ENCODE data around the gene HCST. TPM values are rescaled to one million over a fixed set of nuclear protein-coding genes. Genes with fewer than 3 reads are reported as not detected.

HCST gene
- total and polyA plus RNA-seq, 4 experiments from 2014 or later = 66.2 to 684 (median 321) TPM

GRCh38 chr19:35896643-35897040 lies 5.7 kb upstream of the HCST start:
- no peaks in the 10 kb centered on the region for H3K27me3 Mint-ChIP-seq
- no peak for DNase-seq
- peaks cover 44% of the 10 kb centered on the region for H3K4me1 ChIP-seq (ENCODE audit: insufficient read depth, low read length)
- H3K9me3 ChIP-seq (ENCODE audit: control insufficient read depth in 1 of 2, low read length in 2 of 2) = no peaks in the 10 kb centered on the region
- H3K27ac Mint-ChIP-seq = peak overlapping the region in 2 of 7 donors; percentile 92 to 98
- H3K4me1 Mint-ChIP-seq = peaks cover 11 to 48% (median 26%) of the 10 kb centered on the region in 4 donors
- peaks cover 36% of the 10 kb centered on the region for H3K36me3 ChIP-seq (ENCODE audit: insufficient read depth, low read length)
- intact Hi-C loops (cut with micrococcal nuclease) = loop anchor here (10.0 kb wide), 1 partner anchor 218 kb away; the partner anchor contains the start of genes OVOL3, POLR2I and TBCB
- H3K27ac ChIP-seq (ENCODE audit: low read depth, low read length) = no peak overlapping the region
- H3K27me3 ChIP-seq (ENCODE audit: insufficient read depth, low read length) = no peaks in the 10 kb centered on the region
- CTCF ChIA-PET (ENCODE audit: partially characterized antibody) = interaction anchor here (1.9 kb wide), 1 partner anchor 15 kb away, joined by 9 read pairs; no protein-coding TSS in a partner anchor
- POLR2A ChIA-PET (ENCODE audit: partially characterized antibody) = interaction anchor here (1.6 to 2.8 kb wide), 2 partner anchors 13 to 34 kb away, joined by 4 to 28 read pairs; no protein-coding TSS in a partner anchor
- H3K4me3 Mint-ChIP-seq = peak overlapping the region in 4 of 8 donors; percentile 17 to 52 (median 22)
- H3K4me3 ChIP-seq (ENCODE audit: low read length in 2 of 2) = no peak overlapping the region
- no peaks in the 10 kb centered on the region for H3K9me3 Mint-ChIP-seq
- peaks cover 23 to 36% of the 10 kb centered on the region in 2 donors for H3K36me3 Mint-ChIP-seq

GRCh38 chr19:35897706-35898451 lies 4.5 kb upstream of the HCST start:
- CTCF ChIA-PET (ENCODE audit: partially characterized antibody) = interaction anchor here (0.9 to 1.9 kb wide), 3 partner anchors 15 to 33 kb away, joined by 3 to 9 read pairs (median 5); no protein-coding TSS in a partner anchor
- Mint-ChIP-seq H3K27ac (peak overlapping the region; percentile 79 to 98 (median 90)), H3K36me3 (peaks cover 18 to 38% of the 10 kb centered on the region in 2 donors), H3K9me3 (no peaks in the 10 kb centered on the region), H3K4me3 (peak overlapping the region; percentile 94 to 100 (median 98)), H3K27me3 (no peaks in the 10 kb centered on the region), H3K4me1 (peaks cover 18 to 55% (median 37%) of the 10 kb centered on the region in 4 donors)
- peaks cover 54% of the 10 kb centered on the region for H3K4me1 ChIP-seq (ENCODE audit: insufficient read depth, low read length)
- no peaks in the 10 kb centered on the region for H3K27me3 ChIP-seq (ENCODE audit: insufficient read depth, low read length)
- DNase-seq = no peak
- no peaks in the 10 kb centered on the region for H3K9me3 ChIP-seq (ENCODE audit: control insufficient read depth in 1 of 2, low read length in 2 of 2)
- POLR2A ChIA-PET (ENCODE audit: partially characterized antibody) = interaction anchor here (0.6 to 2.8 kb wide), 8 partner anchors 10 to 264 kb away, joined by 3 to 28 read pairs (median 3); no protein-coding TSS in a partner anchor
- peaks cover 32% of the 10 kb centered on the region for H3K36me3 ChIP-seq (ENCODE audit: insufficient read depth, low read length)
- H3K27ac ChIP-seq (ENCODE audit: low read depth, low read length) = peak overlapping the region; percentile 100
- intact Hi-C loops (cut with micrococcal nuclease) = loop anchor here (10.0 kb wide), 1 partner anchor 217 kb away; the partner anchor contains the start of genes OVOL3, POLR2I and TBCB
- peak overlapping the region; percentile 84 to 96 for H3K4me3 ChIP-seq (ENCODE audit: low read length in 2 of 2)

GRCh38 chr19:35898499-35898809 lies 3.9 kb upstream of the HCST start:
- H3K9me3 Mint-ChIP-seq = no peaks in the 10 kb centered on the region
- ChIA-PET CTCF (ENCODE audit: partially characterized antibody) (interaction anchor here (0.9 kb wide), 1 partner anchor 16 kb away, joined by 5 read pairs; no protein-coding TSS in a partner anchor), POLR2A (ENCODE audit: partially characterized antibody) (interaction anchor here (0.6 to 2.8 kb wide), 8 partner anchors 9 to 265 kb away, joined by 3 to 28 read pairs (median 3); no protein-coding TSS in a partner anchor)
- Histone ChIP-seq H3K27ac (ENCODE audit: low read depth, low read length) (peak overlapping the region; percentile 100), H3K4me3 (ENCODE audit: low read length in 2 of 2) (peak overlapping the region; percentile 84 to 96), H3K27me3 (ENCODE audit: insufficient read depth, low read length) (no peaks in the 10 kb centered on the region), H3K9me3 (ENCODE audit: control insufficient read depth in 1 of 2, low read length in 2 of 2) (no peaks in the 10 kb centered on the region), H3K36me3 (ENCODE audit: insufficient read depth, low read length) (peaks cover 27% of the 10 kb centered on the region), H3K4me1 (ENCODE audit: insufficient read depth, low read length) (peaks cover 57% of the 10 kb centered on the region)
- H3K4me3 Mint-ChIP-seq = peak overlapping the region; percentile 94 to 100 (median 98)
- peak overlapping the region; percentile 92 to 99 (median 98) for H3K27ac Mint-ChIP-seq
- no peak for DNase-seq
- peaks cover 16 to 61% (median 42%) of the 10 kb centered on the region in 4 donors for H3K4me1 Mint-ChIP-seq
- no peaks in the 10 kb centered on the region for H3K27me3 Mint-ChIP-seq
- intact Hi-C loops (cut with micrococcal nuclease) = loop anchor here (10.0 kb wide), 1 partner anchor 216 kb away; the partner anchor contains the start of genes OVOL3, POLR2I and TBCB
- peaks cover 13 to 37% of the 10 kb centered on the region in 2 donors for H3K36me3 Mint-ChIP-seq

GRCh38 chr19:35899547-35900214 lies 2.6 kb upstream of the HCST start:
- Mint-ChIP-seq H3K4me1 (peaks cover 23 to 73% (median 53%) of the 10 kb centered on the region in 4 donors), H3K9me3 (no peaks in the 10 kb centered on the region), H3K36me3 (peaks cover 13 to 36% of the 10 kb centered on the region in 2 donors), H3K4me3 (peak overlapping the region; percentile 94 to 100 (median 98)), H3K27me3 (no peaks in the 10 kb centered on the region), H3K27ac (peak overlapping the region; percentile 92 to 99 (median 98))
- ChIA-PET CTCF (ENCODE audit: partially characterized antibody) (interaction anchor here (1.0 kb wide), 1 partner anchor 26 kb away, joined by 3 read pairs; no protein-coding TSS in a partner anchor), POLR2A (ENCODE audit: partially characterized antibody) (interaction anchor here (1.1 to 2.3 kb wide), 7 partner anchors 12 to 252 kb away, joined by 3 to 24 read pairs (median 10); partner anchors contain the start of genes COX6B1 and KMT2B)
- H3K27ac ChIP-seq (ENCODE audit: low read depth, low read length) = peak overlapping the region; percentile 100
- intact Hi-C loops (cut with micrococcal nuclease) = loop anchor here (1.0 to 10.0 kb wide), 4 partner anchors 32 to 687 kb away; partner anchors contain the start of genes OVOL3, POLR2I and TBCB
- H3K4me1 ChIP-seq (ENCODE audit: insufficient read depth, low read length) = peaks cover 67% of the 10 kb centered on the region
- H3K9me3 ChIP-seq (ENCODE audit: control insufficient read depth in 1 of 2, low read length in 2 of 2) = no peaks in the 10 kb centered on the region
- H3K36me3 ChIP-seq (ENCODE audit: insufficient read depth, low read length) = peaks cover 19% of the 10 kb centered on the region
- DNase-seq = peak; percentile 86 to 94 (median 88)
- no peaks in the 10 kb centered on the region for H3K27me3 ChIP-seq (ENCODE audit: insufficient read depth, low read length)
- peak overlapping the region; percentile 52 to 96 for H3K4me3 ChIP-seq (ENCODE audit: low read length in 2 of 2)

GRCh38 chr19:35901055-35901644 lies 1.2 kb upstream of the HCST start:
- no peak for DNase-seq
- CTCF ChIA-PET (ENCODE audit: partially characterized antibody) = interaction anchor here (0.8 kb wide), 1 partner anchor 30 kb away, joined by 4 read pairs; no protein-coding TSS in a partner anchor
- Mint-ChIP-seq H3K4me1 (peaks cover 21 to 75% (median 52%) of the 10 kb centered on the region in 4 donors), H3K36me3 (peaks cover 7 to 29% of the 10 kb centered on the region in 2 donors), H3K9me3 (no peaks in the 10 kb centered on the region), H3K27ac (peak overlapping the region; percentile 92 to 99 (median 98)), H3K4me3 (peak overlapping the region; percentile 94 to 100 (median 99)), H3K27me3 (no peaks in the 10 kb centered on the region)
- Histone ChIP-seq H3K27ac (ENCODE audit: low read depth, low read length) (peak overlapping the region; percentile 100), H3K27me3 (ENCODE audit: insufficient read depth, low read length) (no peaks in the 10 kb centered on the region), H3K4me3 (ENCODE audit: low read length in 2 of 2) (peak overlapping the region in 1 of 2 donors; percentile 96), H3K36me3 (ENCODE audit: insufficient read depth, low read length) (peaks cover 11% of the 10 kb centered on the region), H3K9me3 (ENCODE audit: control insufficient read depth in 1 of 2, low read length in 2 of 2) (no peaks in the 10 kb centered on the region), H3K4me1 (ENCODE audit: insufficient read depth, low read length) (peaks cover 62% of the 10 kb centered on the region)
- intact Hi-C loops (cut with micrococcal nuclease) = loop anchor here (5.0 kb wide), 1 partner anchor 689 kb away; no protein-coding TSS in a partner anchor
- POLR2A ChIA-PET (ENCODE audit: partially characterized antibody) = interaction anchor here (0.6 to 2.6 kb wide), 14 partner anchors 8 to 205 kb away, joined by 3 to 24 read pairs (median 4); partner anchors contain the start of genes IGFLR1 and KMT2B

GRCh38 chr19:35902870-35903475 lies 644 bp downstream of the HCST start:
- H3K4me3 Mint-ChIP-seq = peak overlapping the region; percentile 88 to 100 (median 99)
- intact Hi-C loops (cut with micrococcal nuclease) = loop anchor here (1.0 to 5.0 kb wide), 3 partner anchors 21 to 691 kb away; partner anchors contain the start of genes PSENEN and U2AF1L4
- DNase-seq = no peak
- peaks cover 20 to 73% (median 43%) of the 10 kb centered on the region in 4 donors for H3K4me1 Mint-ChIP-seq
- peaks cover 3 to 25% of the 10 kb centered on the region in 2 donors for H3K36me3 Mint-ChIP-seq
- no peaks in the 10 kb centered on the region for H3K36me3 ChIP-seq (ENCODE audit: insufficient read depth, low read length)
- H3K27ac ChIP-seq (ENCODE audit: low read depth, low read length) = peak overlapping the region; percentile 100
- no peaks in the 10 kb centered on the region for H3K9me3 Mint-ChIP-seq
- no peaks in the 10 kb centered on the region for H3K9me3 ChIP-seq (ENCODE audit: control insufficient read depth in 1 of 2, low read length in 2 of 2)
- peak overlapping the region; percentile 92 to 99 (median 98) for H3K27ac Mint-ChIP-seq
- CTCF ChIA-PET (ENCODE audit: partially characterized antibody) = interaction anchor here (1.0 to 3.8 kb wide), 3 partner anchors 22 to 28 kb away, joined by 5 to 13 read pairs (median 5); no protein-coding TSS in a partner anchor
- POLR2A ChIA-PET (ENCODE audit: partially characterized antibody) = interaction anchor here (0.7 to 5.2 kb wide), 14 partner anchors 9 to 158 kb away, joined by 3 to 73 read pairs (median 5); partner anchors contain the start of genes LIN37, PSENEN and U2AF1L4
- no peaks in the 10 kb centered on the region for H3K27me3 ChIP-seq (ENCODE audit: insufficient read depth, low read length)
- peaks cover 44% of the 10 kb centered on the region for H3K4me1 ChIP-seq (ENCODE audit: insufficient read depth, low read length)
- H3K4me3 ChIP-seq (ENCODE audit: low read length in 2 of 2) = peak overlapping the region; percentile 92 to 96
- no peaks in the 10 kb centered on the region for H3K27me3 Mint-ChIP-seq
